H1 (cell line): ENCODE results near the gene NBAS. TPM values are rescaled to one million over a fixed set of nuclear protein-coding genes. Genes with fewer than 3 reads are reported as not detected.

ENCODE experiments used
- CHD1 ChIP-seq: IDR thresholded peaks from 2 replicates; pipeline ENCODE4 v1.6.1; 2012; ENCODE audit warnings: low read depth, low read length, improper control_type of control experiment
- SUZ12 ChIP-seq: fragments of 200-600 bp; sonication (generic); IDR thresholded peaks from 2 replicates; pipeline ENCODE4 v1.6.1; 2012; ENCODE audit warnings: mild to moderate bottlenecking, inconsistent platforms, low read length, moderate library complexity, mixed read lengths
- polyA plus RNA-seq, 7 experiments: library from polyadenylated mRNA; depleted of rRNA in 3 of 7; stranded (reverse) in 5 of 7; unstranded in 2 of 7; fragments of >200 nt in 5 of 7; fragments of 200-250 nt in 2 of 7; gene quantifications; 1 replicate in 5 of 7; 2 replicates in 1 of 7; 4 replicates in 1 of 7; pipeline versions ENCODE4 v1.2.1 to v1.2.3, GENCODE V29; 2011 to 2013; ENCODE audit warnings: missing spikeins in 2 of 7, mixed read lengths in 2 of 7
- total RNA-seq: library from RNA; stranded (reverse); fragmentation: NEBNext Ultra II Directional; extraction: Animal tissue kit (Norgen Biotek cat#: 25700); gene quantifications from 2 replicates; pipeline ENCODE4 v1.2.1, GENCODE V29; 2021

NBAS gene
- total and polyA plus RNA-seq, 2 of the 8 experiments (the other 6 are each of a cell fraction or from before 2014, with no cell fraction given), result 19.6 to 34.8 TPM

DNA sequence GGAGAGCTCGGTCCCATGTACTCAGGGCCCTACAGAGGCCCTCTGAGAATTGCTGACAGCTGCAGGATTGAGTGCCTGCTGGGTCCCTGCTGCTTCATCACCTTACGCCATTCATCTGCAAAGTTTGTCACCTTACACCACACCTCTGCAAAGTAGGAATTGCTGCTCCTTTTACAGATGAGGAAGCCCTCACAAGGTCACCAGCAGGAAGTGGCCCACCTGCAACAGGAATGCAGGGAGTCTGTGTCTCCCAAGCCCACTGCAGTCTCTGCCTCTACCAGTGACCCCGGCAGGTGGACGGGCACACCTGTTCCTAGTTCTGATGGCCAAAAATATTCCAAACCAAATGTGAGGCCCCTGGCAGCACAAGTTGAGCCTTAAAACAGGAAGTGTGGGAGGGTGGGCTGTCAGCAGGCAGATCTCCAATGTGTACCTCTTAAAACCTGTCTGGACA lies 441.4 kb downstream of the NBAS start (continued):
- TF ChIP-seq CHD1 (no peak), SUZ12 (no peak)
